Measurements from ENCODE around the gene PRKCA. TPM values are rescaled to one million over a fixed set of nuclear protein-coding genes. Genes with fewer than 3 reads are reported as not detected.

The PRKCA gene
- total RNA-seq, 4 donors from 2014 or later, result 9.8 to 25.6 (median 12.2) TPM

DNA sequence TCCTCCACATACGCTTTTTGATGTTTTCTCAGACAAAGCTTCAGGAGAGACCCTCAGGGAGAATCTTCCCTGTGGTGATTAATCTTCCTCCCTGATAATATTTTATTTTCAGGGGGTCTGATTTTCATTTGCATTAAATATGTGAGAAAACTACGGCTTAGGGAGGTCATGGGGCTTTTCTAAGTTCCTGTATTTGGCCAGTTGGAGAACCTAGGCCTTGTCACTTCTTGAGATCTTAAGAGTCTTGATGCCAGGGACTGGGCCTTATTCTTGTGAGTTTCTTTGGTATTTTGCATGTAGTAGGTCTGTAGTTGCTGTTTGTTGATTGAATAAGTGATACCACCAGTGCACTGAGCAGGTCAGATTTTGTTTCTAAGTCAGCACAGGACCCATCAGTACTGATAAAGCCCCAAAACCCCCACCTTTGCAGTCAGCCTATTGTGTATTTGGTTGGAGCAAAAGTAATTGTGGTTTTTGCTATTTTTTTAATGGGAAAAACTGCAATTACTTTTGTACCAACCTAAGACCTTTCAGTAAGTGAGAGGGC is 130.1 kb downstream of the PRKCA start:
- TF ChIP-seq, protein P1, sequence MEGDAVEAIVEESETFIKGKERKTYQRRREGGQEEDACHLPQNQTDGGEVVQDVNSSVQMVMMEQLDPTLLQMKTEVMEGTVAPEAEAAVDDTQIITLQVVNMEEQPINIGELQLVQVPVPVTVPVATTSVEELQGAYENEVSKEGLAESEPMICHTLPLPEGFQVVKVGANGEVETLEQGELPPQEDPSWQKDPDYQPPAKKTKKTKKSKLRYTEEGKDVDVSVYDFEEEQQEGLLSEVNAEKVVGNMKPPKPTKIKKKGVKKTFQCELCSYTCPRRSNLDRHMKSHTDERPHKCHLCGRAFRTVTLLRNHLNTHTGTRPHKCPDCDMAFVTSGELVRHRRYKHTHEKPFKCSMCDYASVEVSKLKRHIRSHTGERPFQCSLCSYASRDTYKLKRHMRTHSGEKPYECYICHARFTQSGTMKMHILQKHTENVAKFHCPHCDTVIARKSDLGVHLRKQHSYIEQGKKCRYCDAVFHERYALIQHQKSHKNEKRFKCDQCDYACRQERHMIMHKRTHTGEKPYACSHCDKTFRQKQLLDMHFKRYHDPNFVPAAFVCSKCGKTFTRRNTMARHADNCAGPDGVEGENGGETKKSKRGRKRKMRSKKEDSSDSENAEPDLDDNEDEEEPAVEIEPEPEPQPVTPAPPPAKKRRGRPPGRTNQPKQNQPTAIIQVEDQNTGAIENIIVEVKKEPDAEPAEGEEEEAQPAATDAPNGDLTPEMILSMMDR (IDR thresholded peaks at IDR 0.05), result no peak
- no peak for TF ChIP-seq EP300 (IDR thresholded peaks at IDR 0.05)
- H3K4me3 ChIP-seq, result no peak overlapping the region
- peak overlapping the region; percentile 23 for H3K27ac ChIP-seq
- H3K36me3 ChIP-seq, result no peaks in the 10 kb centered on the region
- 30% methylated on average over 2 of the region's 2 CpGs for WGBS
- no peaks in the 10 kb centered on the region for H3K27me3 ChIP-seq
- no peak for DNase-seq (ENCODE audit: low spot score in 2 of 2)
- H3K4me1 ChIP-seq, result peaks cover 22% of the 10 kb centered on the region
- no peaks in the 10 kb centered on the region for H3K9me3 ChIP-seq

- TF ChIP-seq EP300 (IDR thresholded peaks at IDR 0.05) (no peak), POLR2AphosphoS5 (IDR thresholded peaks at IDR 0.05) (no peak), POLR2A (IDR thresholded peaks at IDR 0.05) (no peak)
- TF ChIP-seq, protein P1 (IDR thresholded peaks at IDR 0.05), result no peak
- H3K4me1 ChIP-seq, result peaks cover 22% of the 10 kb centered on the region
- 51% methylated on average over 5 of the region's 5 CpGs for WGBS
- H3K27ac ChIP-seq, result no peak overlapping the region
- no peak for DNase-seq (ENCODE audit: low spot score in 2 of 2)
- H3K27me3 ChIP-seq, result no peaks in the 10 kb centered on the region
- no peaks in the 10 kb centered on the region for H3K36me3 ChIP-seq
- H3K4me3 ChIP-seq, result no peak overlapping the region
- no peaks in the 10 kb centered on the region for H3K9me3 ChIP-seq
These were observed 130.7 kb downstream of the PRKCA start for GRCh38 chr17:66432996-66433551.

DNA sequence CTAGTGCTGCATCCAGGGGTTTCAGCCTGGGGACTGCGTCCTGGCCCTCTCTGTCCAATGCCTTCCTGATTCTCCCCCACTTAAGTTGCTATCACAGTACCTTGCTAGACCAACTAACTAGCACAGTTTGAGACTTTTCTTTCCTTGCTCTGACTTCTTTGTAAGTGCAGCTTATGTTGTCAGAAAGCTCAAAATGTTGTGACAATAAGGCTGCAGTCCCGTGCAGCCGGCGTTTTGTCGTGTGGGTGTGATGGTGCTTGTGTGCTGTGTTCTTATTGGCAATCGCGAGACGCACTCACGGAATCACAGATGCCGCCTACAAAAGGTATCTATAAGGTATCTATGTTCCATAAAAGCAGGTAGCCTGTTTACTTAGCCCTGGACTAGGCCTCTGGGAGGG is 132.8 kb downstream of the PRKCA start:
- no peak for TF ChIP-seq POLR2A (IDR thresholded peaks at IDR 0.05)
- 99% methylated on average over 10 of the region's 10 CpGs for WGBS
- no peak for DNase-seq (ENCODE audit: low spot score in 2 of 2)

DNA sequence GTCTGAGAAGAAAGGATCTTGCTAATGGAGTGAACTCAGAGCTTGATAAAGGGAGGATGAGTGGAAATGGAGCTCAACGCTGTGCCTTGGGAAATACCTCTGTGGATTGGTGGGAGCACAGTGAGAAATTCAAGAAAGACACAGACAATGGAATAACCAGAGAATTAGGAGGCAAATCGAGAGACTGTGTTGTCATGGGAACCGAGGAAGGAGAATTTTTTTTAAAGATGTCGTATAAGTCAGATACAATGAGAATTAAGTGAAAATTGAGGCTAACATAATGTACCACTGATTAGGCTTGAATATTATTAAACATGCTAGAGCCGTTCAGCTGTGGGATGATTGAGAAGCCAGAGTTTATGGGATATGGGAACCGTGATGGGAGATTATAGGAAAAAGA is 134.2 kb downstream of the PRKCA start:
- TF ChIP-seq, protein P1 (IDR thresholded peaks at IDR 0.05), result no peak
- TF ChIP-seq POLR2A (IDR thresholded peaks at IDR 0.05) (no peak), POLR2AphosphoS5 (IDR thresholded peaks at IDR 0.05) (no peak), EP300 (IDR thresholded peaks at IDR 0.05) (no peak)
- Histone ChIP-seq H3K4me1 (peaks cover 23% of the 10 kb centered on the region), H3K4me3 (no peak overlapping the region), H3K27me3 (no peaks in the 10 kb centered on the region), H3K36me3 (no peaks in the 10 kb centered on the region), H3K27ac (no peak overlapping the region), H3K9me3 (no peaks in the 10 kb centered on the region)
- DNase-seq (ENCODE audit: low spot score in 2 of 2), result no peak
- WGBS, result 85% methylated on average over 6 of the region's 6 CpGs

More for the DNA sequence above, 132.8 kb downstream of the PRKCA start:
- Histone ChIP-seq H3K36me3 (no peaks in the 10 kb centered on the region), H3K27me3 (no peaks in the 10 kb centered on the region), H3K4me3 (no peak overlapping the region), H3K27ac (no peak overlapping the region), H3K4me1 (peaks cover 22% of the 10 kb centered on the region), H3K9me3 (no peaks in the 10 kb centered on the region)

DNA sequence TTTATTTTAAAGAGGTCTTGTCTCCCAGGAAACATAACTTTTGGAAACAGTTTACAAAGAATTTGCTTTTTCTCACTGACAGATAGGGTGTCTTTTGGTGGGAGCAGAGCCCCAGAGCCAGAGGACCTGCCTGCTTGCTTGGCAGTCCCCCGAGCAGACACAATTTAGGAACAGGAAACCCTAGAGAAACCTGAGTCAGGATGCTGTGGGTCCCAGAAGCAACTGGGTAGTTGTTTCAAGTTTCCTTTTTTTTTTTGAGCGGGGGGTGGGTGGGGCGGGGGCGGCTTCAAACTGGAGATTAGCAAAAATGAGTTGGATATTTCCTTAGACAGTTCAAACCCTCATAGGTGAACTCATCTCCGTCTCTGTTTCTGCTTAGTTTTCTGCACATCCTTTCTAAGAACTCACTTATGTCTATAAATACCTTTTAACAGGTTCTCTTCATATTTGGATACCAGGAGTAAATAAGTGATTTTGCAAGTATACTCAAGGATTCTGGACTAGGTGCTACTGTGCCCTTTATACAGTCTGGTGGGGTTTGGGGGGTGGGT is 135.1 kb downstream of the PRKCA start:
- no peak overlapping the region for H3K4me3 ChIP-seq
- no peak for DNase-seq (ENCODE audit: low spot score in 2 of 2)
- no peaks in the 10 kb centered on the region for H3K9me3 ChIP-seq
- H3K4me1 ChIP-seq, result peaks cover 14% of the 10 kb centered on the region
- 74% methylated on average over 5 of the region's 5 CpGs for WGBS
- no peaks in the 10 kb centered on the region for H3K36me3 ChIP-seq
- H3K27ac ChIP-seq, result no peak overlapping the region
- H3K27me3 ChIP-seq, result no peaks in the 10 kb centered on the region
- no peak for TF ChIP-seq EP300 (IDR thresholded peaks at IDR 0.05)
- no peak for TF ChIP-seq POLR2A (IDR thresholded peaks at IDR 0.05)
- no peak for TF ChIP-seq POLR2AphosphoS5 (IDR thresholded peaks at IDR 0.05)
- TF ChIP-seq, protein P1 (IDR thresholded peaks at IDR 0.05), result no peak

Measured in suprapubic skin (tissue), 4 donors.